Keratinocyte (primary cell): ENCODE results near the gene RGS7BP. TPM values are rescaled to one million over a fixed set of nuclear protein-coding genes. Genes with fewer than 3 reads are reported as not detected.

Experiments used
- DNase-seq: peaks from one replicate; pipeline ENCODE4 v3.0.0-alpha.2; 2011; ENCODE audit warnings: low read depth, missing footprints, low spot score
- FAIRE-seq: peaks from 2 replicates; lab custom pipeline; 2011; peaks lifted over from hg19 to GRCh38; lab: Jason Lieb, UNC
- H2AFZ ChIP-seq: 2 replicates; pipeline ENCODE4 v1.6.0; 2012; ENCODE audit warnings: low read length, control low read depth, inconsistent platforms; ENCODE audit not compliant: control insufficient read depth
- H3K27ac ChIP-seq: 2 replicates; pipeline ENCODE4 v1.5.1; 2011; ENCODE audit warnings: low read length; ENCODE audit not compliant: control insufficient read depth, insufficient read depth
- H3K27me3 ChIP-seq: 3 replicates; pipeline ENCODE4 v1.6.0; 2011; ENCODE audit warnings: low read length; ENCODE audit not compliant: control insufficient read depth, insufficient read depth; ENCODE audit errors: extremely low read depth
- H3K36me3 ChIP-seq, 2 experiments: 2 replicates in 1 of 2; 3 replicates in 1 of 2; pipeline ENCODE4 v1.5.1; 2011; ENCODE audit warnings: low read length in 2 of 2, mild to moderate bottlenecking in 1 of 2; ENCODE audit not compliant: control insufficient read depth in 2 of 2, insufficient read depth in 2 of 2; ENCODE audit errors: extremely low read depth in 1 of 2
- H3K4me1 ChIP-seq: 3 replicates; pipeline ENCODE4 v1.5.1; 2011; ENCODE audit warnings: low read length; ENCODE audit not compliant: control insufficient read depth, insufficient read depth; ENCODE audit errors: extremely low read depth
- H3K4me2 ChIP-seq: 3 replicates; pipeline ENCODE4 v1.6.0; 2011; ENCODE audit warnings: low read depth, low read length; ENCODE audit not compliant: control insufficient read depth, insufficient read depth; ENCODE audit errors: extremely low read depth
- H3K4me3 ChIP-seq, 3 experiments: fragments of 200-600 bp in 1 of 3; sonication (generic) in 1 of 3; 2 replicates in 2 of 3; 3 replicates in 1 of 3; pipeline ENCODE4 v1.5.1; 2011 to 2016; ENCODE audit warnings: low read length in 3 of 3, mild to moderate bottlenecking in 3 of 3, control low read depth in 2 of 3, inconsistent platforms in 1 of 3, low read depth in 1 of 3, mixed read lengths in 1 of 3, mixed run types in 1 of 3, moderate library complexity in 1 of 3; ENCODE audit not compliant: control insufficient read depth in 2 of 3, insufficient read depth in 2 of 3; ENCODE audit errors: extremely low read depth in 1 of 3
- H3K79me2 ChIP-seq: 2 replicates; pipeline ENCODE4 v1.6.0; 2012; ENCODE audit warnings: low read length; ENCODE audit not compliant: control insufficient read depth, insufficient read depth
- H3K9ac ChIP-seq: 3 replicates; pipeline ENCODE4 v1.6.0; 2011; ENCODE audit warnings: low read length; ENCODE audit not compliant: control insufficient read depth, insufficient read depth; ENCODE audit errors: extremely low read depth
- H3K9me1 ChIP-seq: 3 replicates; pipeline ENCODE4 v1.6.0; 2011; ENCODE audit warnings: low read length; ENCODE audit not compliant: control insufficient read depth, insufficient read depth; ENCODE audit errors: extremely low read depth
- H3K9me3 ChIP-seq: 2 replicates; pipeline ENCODE4 v1.5.1; 2012; ENCODE audit warnings: low read depth, low read length; ENCODE audit not compliant: control insufficient read depth
- H4K20me1 ChIP-seq: 3 replicates; pipeline ENCODE4 v1.6.0; 2011; ENCODE audit warnings: low read length; ENCODE audit not compliant: control insufficient read depth, insufficient read depth; ENCODE audit errors: extremely low read depth
- CTCF ChIP-seq, 3 experiments: IDR thresholded peaks in 1 of 3; conservative IDR thresholded peaks in 1 of 3; optimal IDR thresholded peaks in 1 of 3; 2 replicates in 2 of 3; 3 replicates in 1 of 3; pipeline versions ENCODE3 to v1.5.1; 2011; ENCODE audit warnings: low read length in 3 of 3, mild to moderate bottlenecking in 3 of 3, moderate library complexity in 2 of 3, control low read depth in 1 of 3, inconsistent platforms in 1 of 3; ENCODE audit not compliant: insufficient read depth in 2 of 3; ENCODE audit errors: extremely low read depth in 1 of 3
- EZH2 ChIP-seq: IDR thresholded peaks from one replicate; pipeline ENCODE4 v1.6.1; 2012; ENCODE audit warnings: inconsistent platforms, mild to moderate bottlenecking, low read length, moderate library complexity
- dilution Hi-C: fragments of 300-500 bp; cut with MboI; formaldehyde crosslinking; loops from one replicate; pipeline ENCODE4 v1.7.0; 2020; ENCODE audit warnings: low sequenced_read_pairs; ENCODE audit not compliant: extremely low pct_ligation_motif_present
- polyA plus RNA-seq, 5 experiments: library from polyadenylated mRNA; depleted of rRNA in 3 of 5; stranded (reverse) in 3 of 5; stranded (forward) in 1 of 5; unstranded in 1 of 5; fragments of >200 nt; gene quantifications; 1 replicate in 1 of 5; 2 replicates in 3 of 5; 3 replicates in 1 of 5; pipeline versions ENCODE4 v1.2.1 to v1.2.3, GENCODE V29; 2011 to 2012; ENCODE audit warnings: missing spikeins in 2 of 5, low read depth in 1 of 5, low replicate concordance in 1 of 5

The RGS7BP gene
- polyA plus RNA-seq, 1 donor (not counting 4 experiments of a cell fraction or from before 2014, with no cell fraction given), result not detected

- H3K36me3 ChIP-seq, result no peaks in the 10 kb centered on the region
- H3K27ac ChIP-seq, result no peak overlapping the region
- no peaks in the 10 kb centered on the region for H3K4me1 ChIP-seq
- FAIRE-seq, result no peak
- H3K9me1 ChIP-seq, result no peaks in the 10 kb centered on the region
- TF ChIP-seq EZH2 (no peak), CTCF (optimal IDR thresholded peaks at IDR 0.05 in 1 of 3, IDR thresholded peaks at IDR 0.05 in 1 of 3, conservative IDR thresholded peaks at IDR 0.05 in 1 of 3; ENCODE audit: extremely low read depth in 1 of 3, insufficient read depth in 2 of 3, low read length in 3 of 3) (no peak)
- H3K27me3 ChIP-seq, result no peaks in the 10 kb centered on the region
- H3K4me3 ChIP-seq, result no peak overlapping the region
- dilution Hi-C loops, result no loop called here
- no peak overlapping the region for H3K9ac ChIP-seq
- H4K20me1 ChIP-seq, result no peaks in the 10 kb centered on the region
- no peaks in the 10 kb centered on the region for H3K79me2 ChIP-seq
- H3K4me2 ChIP-seq, result no peak overlapping the region
- H3K9me3 ChIP-seq, result no peaks in the 10 kb centered on the region
- no peak for DNase-seq
- H2AFZ ChIP-seq, result no peak overlapping the region
Observed at GRCh38 chr5:64644831-64645230, 139.0 kb downstream of the RGS7BP start.

- H2AFZ ChIP-seq, result no peak overlapping the region
- TF ChIP-seq EZH2 (no peak), CTCF (optimal IDR thresholded peaks at IDR 0.05 in 1 of 3, IDR thresholded peaks at IDR 0.05 in 1 of 3, conservative IDR thresholded peaks at IDR 0.05 in 1 of 3; ENCODE audit: extremely low read depth in 1 of 3, insufficient read depth in 2 of 3, low read length in 3 of 3) (no peak)
- no peaks in the 10 kb centered on the region for H3K4me1 ChIP-seq
- H3K9me1 ChIP-seq, result no peaks in the 10 kb centered on the region
- no peak overlapping the region for H3K27ac ChIP-seq
- H3K4me3 ChIP-seq, result no peak overlapping the region
- H3K36me3 ChIP-seq, result no peaks in the 10 kb centered on the region
- H4K20me1 ChIP-seq, result no peaks in the 10 kb centered on the region
- no peaks in the 10 kb centered on the region for H3K9me3 ChIP-seq
- FAIRE-seq (no peak), DNase-seq (no peak)
- no peaks in the 10 kb centered on the region for H3K79me2 ChIP-seq
- dilution Hi-C loops, result no loop called here
- H3K9ac ChIP-seq, result no peak overlapping the region
- H3K27me3 ChIP-seq, result no peaks in the 10 kb centered on the region
- H3K4me2 ChIP-seq, result no peak overlapping the region
Observed at GRCh38 chr5:64646169-64646568, 140.4 kb downstream of the RGS7BP start.
